ENCODE results near the gene CSTPP1.
A peak's percentile ranks its signal among the peaks of the same experiment; 100 is the strongest.

Gene CSTPP1

GRCh38 chr11:47162426-47162825, 225.9 kb downstream of the CSTPP1 start:
- no peaks in the 10 kb centered on the region for H3K9me3 ChIP-seq (ENCODE audit: low read length)
- no peaks in the 10 kb centered on the region for H3K9me2 ChIP-seq (ENCODE audit: low read depth, low read length)
- no peaks in the 10 kb centered on the region for H3F3A ChIP-seq (ENCODE audit: insufficient read depth, low read length)
- H2AFZ ChIP-seq (ENCODE audit: low read length): no peak overlapping the region
- no peaks in the 10 kb centered on the region for H3K79me2 ChIP-seq (ENCODE audit: insufficient read depth, low read length)
- H3K9ac ChIP-seq (ENCODE audit: low read length): no peak overlapping the region
- no peak overlapping the region for H3K4me2 ChIP-seq (ENCODE audit: low read length)
- no peaks in the 10 kb centered on the region for H4K20me1 ChIP-seq (ENCODE audit: insufficient read depth, low read length)
- no peaks in the 10 kb centered on the region for H3K27me3 ChIP-seq (ENCODE audit: insufficient read depth, low read length)
- peak overlapping the region; percentile 9 for H3K27ac ChIP-seq (ENCODE audit: low read depth, low read length, poor library complexity, severe bottlenecking)
- TF ChIP-seq EZH2 (IDR thresholded peaks at IDR 0.05; ENCODE audit: borderline replicate concordance, low read length) (no peak), CTCF (IDR thresholded peaks at IDR 0.05; ENCODE audit: low read length) (no peak)
- no peak overlapping the region for H3K4me3 ChIP-seq (ENCODE audit: low read depth, low read length, poor library complexity, severe bottlenecking)
- H3K36me3 ChIP-seq (ENCODE audit: insufficient read depth, low read length): peaks cover 62% of the 10 kb centered on the region
- no peaks in the 10 kb centered on the region for H3K4me1 ChIP-seq (ENCODE audit: insufficient read depth, low read length, severe bottlenecking)

- Histone ChIP-seq H3K4me2 (ENCODE audit: low read length) (no peak overlapping the region), H3K4me1 (ENCODE audit: insufficient read depth, low read length, severe bottlenecking) (no peaks in the 10 kb centered on the region), H3K27me3 (ENCODE audit: insufficient read depth, low read length) (no peaks in the 10 kb centered on the region), H3K27ac (ENCODE audit: low read depth, low read length, poor library complexity, severe bottlenecking) (no peak overlapping the region), H3F3A (ENCODE audit: insufficient read depth, low read length) (no peaks in the 10 kb centered on the region), H3K9me2 (ENCODE audit: low read depth, low read length) (no peaks in the 10 kb centered on the region), H4K20me1 (ENCODE audit: insufficient read depth, low read length) (no peaks in the 10 kb centered on the region), H3K4me3 (ENCODE audit: low read depth, low read length, poor library complexity, severe bottlenecking) (no peak overlapping the region), H3K9ac (ENCODE audit: low read length) (no peak overlapping the region), H3K36me3 (ENCODE audit: insufficient read depth, low read length) (peaks cover 69% of the 10 kb centered on the region), H3K9me3 (ENCODE audit: low read length) (no peaks in the 10 kb centered on the region), H2AFZ (ENCODE audit: low read length) (no peak overlapping the region), H3K79me2 (ENCODE audit: insufficient read depth, low read length) (no peaks in the 10 kb centered on the region)
- TF ChIP-seq CTCF (IDR thresholded peaks at IDR 0.05; ENCODE audit: low read length) (no peak), EZH2 (IDR thresholded peaks at IDR 0.05; ENCODE audit: borderline replicate concordance, low read length) (no peak)
Measured at GRCh38 chr11:47163193-47163592, 226.6 kb downstream of the CSTPP1 start.

- Histone ChIP-seq H3K27me3 (ENCODE audit: insufficient read depth, low read length) (no peaks in the 10 kb centered on the region), H3K36me3 (ENCODE audit: insufficient read depth, low read length) (peaks cover 75% of the 10 kb centered on the region), H3K9me2 (ENCODE audit: low read depth, low read length) (no peaks in the 10 kb centered on the region), H2AFZ (ENCODE audit: low read length) (no peak overlapping the region), H3K79me2 (ENCODE audit: insufficient read depth, low read length) (no peaks in the 10 kb centered on the region), H3F3A (ENCODE audit: insufficient read depth, low read length) (no peaks in the 10 kb centered on the region), H3K9me3 (ENCODE audit: low read length) (no peaks in the 10 kb centered on the region), H4K20me1 (ENCODE audit: insufficient read depth, low read length) (no peaks in the 10 kb centered on the region), H3K4me2 (ENCODE audit: low read length) (no peak overlapping the region), H3K4me3 (ENCODE audit: low read depth, low read length, poor library complexity, severe bottlenecking) (no peak overlapping the region), H3K9ac (ENCODE audit: low read length) (no peak overlapping the region), H3K4me1 (ENCODE audit: insufficient read depth, low read length, severe bottlenecking) (no peaks in the 10 kb centered on the region), H3K27ac (ENCODE audit: low read depth, low read length, poor library complexity, severe bottlenecking) (no peak overlapping the region)
- no peak for TF ChIP-seq EZH2 (IDR thresholded peaks at IDR 0.05; ENCODE audit: borderline replicate concordance, low read length)
- no peak for TF ChIP-seq CTCF (IDR thresholded peaks at IDR 0.05; ENCODE audit: low read length)
Measured at GRCh38 chr11:47163898-47164297, 227.3 kb downstream of the CSTPP1 start.

All from OCI-LY1 (cell line).